Psoas muscle (tissue), 8 donors: ENCODE data around the gene CHD5. TPM values are rescaled to one million over a fixed set of nuclear protein-coding genes. Genes with fewer than 3 reads are reported as not detected.

ENCODE experiments used
- ATAC-seq, 4 donors: fragments of 200-7000 bp; cut with Tn5 transposase; one replicate each; pipeline ENCODE4 v1.9.1; 2020; ENCODE audit warnings: moderate library complexity in 3 of 4, mild to moderate bottlenecking in 2 of 4
- DNase-seq, 2 donors: peaks; one replicate each; pipeline ENCODE4 v3.0.0-alpha.2; 2020
- H3K27ac ChIP-seq: fragments of 200-600 bp; one replicate; pipeline ENCODE4 v1.8.0; 2022
- H3K27me3 ChIP-seq, 3 donors: fragments of 200-600 bp in 1 of 3; one replicate each; pipeline versions ENCODE4 v1.6.1 to v1.8.0; 2013 to 2022; ENCODE audit warnings: low read length in 2 of 3, mild to moderate bottlenecking in 2 of 3, moderate library complexity in 1 of 3; ENCODE audit not compliant: insufficient read depth in 3 of 3
- H3K36me3 ChIP-seq, 2 donors: fragments of 200-600 bp in 1 of 2; one replicate each; pipeline versions ENCODE4 v1.6.1 to v1.8.0; 2013 to 2022; ENCODE audit warnings: low read depth in 1 of 2, mild to moderate bottlenecking in 1 of 2, moderate library complexity in 1 of 2; ENCODE audit not compliant: insufficient read depth in 1 of 2
- H3K4me1 ChIP-seq: fragments of 200-600 bp; one replicate; pipeline ENCODE4 v1.8.0; 2022
- H3K4me3 ChIP-seq: fragments of 200-600 bp; one replicate; pipeline ENCODE4 v1.8.0; 2022; ENCODE audit warnings: mild to moderate bottlenecking
- H3K9me3 ChIP-seq: fragments of 200-600 bp; one replicate; pipeline ENCODE4 v1.8.0; 2022
- WGBS, 3 donors: extraction: QIAGEN DNeasy Blood & Tissue Kit; methylation state at CpG; one replicate each; pipeline versions ENCODE4 v1.1.6 to v1.1.7; 2013; 5-methylcytosine and 5-hydroxymethylcytosine counted together
- intact Hi-C, 2 donors: fragments of 100-400 bp; cut with DNase I; formaldehyde crosslinking; loops; one replicate each; pipeline versions ENCODE4 v1.11.0 to v1.14.2; 2022
- polyA plus RNA-seq, 3 donors: library from polyadenylated mRNA; stranded (reverse); fragments of 200-250 nt; gene quantifications; one replicate each; pipeline ENCODE4 v1.2.3, GENCODE V29; 2013
- total RNA-seq, 4 donors: library from RNA; stranded (reverse); fragmentation: NEBNext Ultra II Directional in 2 of 4; extraction: Animal tissue kit (Norgen Biotek cat#: 25700) in 2 of 4; gene quantifications; one replicate each; pipeline versions ENCODE4 v1.2.1 to v1.2.4, GENCODE V29; 2021 to 2023
- TF ChIP-seq, protein P1 (sequence below): fragments of 200-600 bp; IDR thresholded peaks from one replicate; pipeline ENCODE4 v1.8.0; 2022; ENCODE audit warnings: antibody characterized with exemption
- donor health status: healthy with polysubstance abuse.
- donor health status: DM: no; HTN: no; CAD: no; lungs with moderate emphysema.
- donor health status: Bipolar disorder and iron deficiency.
- donor health status: healthy.
- donor health status: DM: yes; HTN: yes; CAD: no.
- donor health status: DM: no; HTN: no; CAD: no.
- donor health status: DM: no; HTN: no; CAD: no.
- donor health status: DM: yes; HTN: yes; CAD: no.

Gene CHD5
- total and polyA plus RNA-seq, 7 donors: 0.03 to 0.38 (median 0.24) TPM; not detected in 2

DNA sequence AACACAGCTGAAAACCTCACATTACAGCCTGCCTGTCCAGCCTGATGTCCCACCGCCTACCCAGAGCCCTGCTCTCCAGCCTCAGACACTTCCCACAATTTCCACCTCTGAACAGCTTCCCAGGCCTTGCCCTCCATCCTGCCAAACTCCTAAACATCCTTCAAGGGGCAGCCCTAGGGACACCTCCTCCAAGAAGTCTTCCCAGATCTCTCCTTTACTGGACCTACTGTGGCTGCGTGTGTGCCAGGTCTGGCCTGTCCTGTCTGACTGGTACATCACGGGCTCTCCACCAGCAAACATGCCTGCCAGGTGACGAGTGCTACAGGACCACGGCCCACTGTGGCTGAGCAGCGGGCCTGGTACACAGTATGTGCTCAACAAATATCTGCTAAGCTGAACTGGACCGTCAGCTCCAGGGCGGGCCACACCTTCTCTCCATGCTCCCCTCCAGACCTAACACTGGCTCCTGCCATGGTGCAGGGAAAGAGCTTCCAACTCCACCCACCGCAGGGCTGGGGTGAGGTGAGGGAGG is 28.8 kb downstream of the CHD5 start:
- no peaks in the 10 kb centered on the region for H3K4me1 ChIP-seq
- TF ChIP-seq, protein P1, sequence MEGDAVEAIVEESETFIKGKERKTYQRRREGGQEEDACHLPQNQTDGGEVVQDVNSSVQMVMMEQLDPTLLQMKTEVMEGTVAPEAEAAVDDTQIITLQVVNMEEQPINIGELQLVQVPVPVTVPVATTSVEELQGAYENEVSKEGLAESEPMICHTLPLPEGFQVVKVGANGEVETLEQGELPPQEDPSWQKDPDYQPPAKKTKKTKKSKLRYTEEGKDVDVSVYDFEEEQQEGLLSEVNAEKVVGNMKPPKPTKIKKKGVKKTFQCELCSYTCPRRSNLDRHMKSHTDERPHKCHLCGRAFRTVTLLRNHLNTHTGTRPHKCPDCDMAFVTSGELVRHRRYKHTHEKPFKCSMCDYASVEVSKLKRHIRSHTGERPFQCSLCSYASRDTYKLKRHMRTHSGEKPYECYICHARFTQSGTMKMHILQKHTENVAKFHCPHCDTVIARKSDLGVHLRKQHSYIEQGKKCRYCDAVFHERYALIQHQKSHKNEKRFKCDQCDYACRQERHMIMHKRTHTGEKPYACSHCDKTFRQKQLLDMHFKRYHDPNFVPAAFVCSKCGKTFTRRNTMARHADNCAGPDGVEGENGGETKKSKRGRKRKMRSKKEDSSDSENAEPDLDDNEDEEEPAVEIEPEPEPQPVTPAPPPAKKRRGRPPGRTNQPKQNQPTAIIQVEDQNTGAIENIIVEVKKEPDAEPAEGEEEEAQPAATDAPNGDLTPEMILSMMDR: no peak
- H3K36me3 ChIP-seq: no peaks in the 10 kb centered on the region
- H3K27ac ChIP-seq: no peak overlapping the region
- WGBS, 3 donors: 85 to 91% (median 86%) methylated on average over 9 of the region's 9 CpGs
- DNase-seq (no peak), ATAC-seq (no peak)
- no peaks in the 10 kb centered on the region for H3K9me3 ChIP-seq
- no peak overlapping the region for H3K4me3 ChIP-seq
- intact Hi-C loops: no loop called here
- H3K27me3 ChIP-seq: peaks cover 0 to 47% (median 20%) of the 10 kb centered on the region in 3 donors

- TF ChIP-seq, protein P1: no peak
- DNase-seq: no peak
- intact Hi-C loops: no loop called here
- H3K27me3 ChIP-seq: peaks cover 0 to 50% (median 24%) of the 10 kb centered on the region in 3 donors
- no peaks in the 10 kb centered on the region for H3K9me3 ChIP-seq
- no peaks in the 10 kb centered on the region for H3K4me1 ChIP-seq
- no peak overlapping the region for H3K4me3 ChIP-seq
- no peak for ATAC-seq
- H3K36me3 ChIP-seq: no peaks in the 10 kb centered on the region
- WGBS, 3 donors: 64 to 87% (median 85%) methylated on average over 11 of the region's 11 CpGs
- no peak overlapping the region for H3K27ac ChIP-seq
These were observed 29.8 kb downstream of the CHD5 start for GRCh38 chr1:6150006-6150938.

- 93 to 98% (median 97%) methylated on average over 1 of the region's 1 CpG for WGBS, 3 donors
- no peaks in the 10 kb centered on the region for H3K36me3 ChIP-seq
- TF ChIP-seq, protein P1: no peak
- H3K4me3 ChIP-seq: no peak overlapping the region
- ATAC-seq (no peak), DNase-seq (no peak)
- H3K9me3 ChIP-seq: no peaks in the 10 kb centered on the region
- H3K4me1 ChIP-seq: no peaks in the 10 kb centered on the region
- intact Hi-C loops: no loop called here
- peaks cover 0 to 50% (median 24%) of the 10 kb centered on the region in 3 donors for H3K27me3 ChIP-seq
- no peak overlapping the region for H3K27ac ChIP-seq
These were observed 30.5 kb downstream of the CHD5 start for GRCh38 chr1:6149597-6149996.

GRCh38 chr1:6148497-6149241 is 31.5 kb downstream of the CHD5 start:
- WGBS, 3 donors: 2 to 4% (median 3%) methylated on average over 38 to 53 of the region's 53 CpGs
- Histone ChIP-seq H3K4me1 (no peaks in the 10 kb centered on the region), H3K36me3 (no peaks in the 10 kb centered on the region), H3K27me3 (peaks cover 0 to 48% (median 19%) of the 10 kb centered on the region in 3 donors), H3K27ac (no peak overlapping the region), H3K4me3 (no peak overlapping the region), H3K9me3 (no peaks in the 10 kb centered on the region)
- TF ChIP-seq, protein P1: no peak
- DNase-seq (peak in 1 of 2 donors; percentile 51), ATAC-seq (peak; percentile 59 to 78 (median 72))
- intact Hi-C loops: no loop called here
